DMS 273 (cell line): ENCODE results near the gene MS4A3.
"Not testable (repeated sequence)": the region's sequence is repeated elsewhere in the genome, so short reads cannot be mapped to it uniquely, and the experiment has no call there.

Source experiments
- DNase-seq: peaks from one replicate; lab custom pipeline; 2025; ENCODE audit not compliant: unreplicated experiment; lab: John Stamatoyannopoulos, UW

The MS4A3 gene

DNA sequence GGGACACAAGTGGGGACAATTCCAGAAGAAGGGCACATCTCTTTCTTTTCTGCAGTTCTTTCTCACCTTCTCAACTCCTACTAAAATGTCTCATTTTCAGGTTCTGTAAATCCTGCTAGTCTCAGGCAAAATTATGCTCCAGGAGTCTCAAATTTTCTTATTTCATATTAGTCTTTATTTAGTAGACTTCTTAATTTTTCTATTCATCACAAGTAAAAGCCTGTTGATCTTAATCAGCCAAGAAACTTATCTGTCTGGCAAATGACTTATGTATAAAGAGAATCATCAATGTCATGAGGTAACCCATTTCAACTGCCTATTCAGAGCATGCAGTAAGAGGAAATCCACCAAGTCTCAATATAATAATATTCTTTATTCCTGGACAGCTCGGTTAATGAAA, 31.9 kb downstream of the MS4A3 start, which contains the start of gene MS4A2:
Gene MS4A2, plus strand, starts transcription at position 301 of the 400 bp plus-strand sequence. CDS start 102 bp downstream, outside the sequence.
- no peak for DNase-seq

DNA sequence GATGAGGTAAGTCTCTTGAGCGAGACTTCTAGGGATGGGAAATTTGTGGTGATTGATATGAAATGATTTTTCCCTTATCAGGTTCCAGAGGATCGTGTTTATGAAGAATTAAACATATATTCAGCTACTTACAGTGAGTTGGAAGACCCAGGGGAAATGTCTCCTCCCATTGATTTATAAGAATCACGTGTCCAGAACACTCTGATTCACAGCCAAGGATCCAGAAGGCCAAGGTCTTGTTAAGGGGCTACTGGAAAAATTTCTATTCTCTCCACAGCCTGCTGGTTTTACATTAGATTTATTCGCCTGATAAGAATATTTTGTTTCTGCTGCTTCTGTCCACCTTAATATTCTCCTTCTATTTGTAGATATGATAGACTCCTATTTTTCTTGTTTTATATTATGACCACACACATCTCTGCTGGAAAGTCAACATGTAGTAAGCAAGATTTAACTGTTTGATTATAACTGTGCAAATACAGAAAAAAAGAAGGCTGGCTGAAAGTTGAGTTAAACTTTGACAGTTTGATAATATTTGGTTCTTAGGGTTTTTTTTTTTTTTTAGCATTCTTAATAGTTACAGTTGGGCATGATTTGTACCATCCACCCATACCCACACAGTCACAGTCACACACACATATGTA, 39.1 kb downstream of the MS4A3 start:
- DNase-seq: no peak

DNA sequence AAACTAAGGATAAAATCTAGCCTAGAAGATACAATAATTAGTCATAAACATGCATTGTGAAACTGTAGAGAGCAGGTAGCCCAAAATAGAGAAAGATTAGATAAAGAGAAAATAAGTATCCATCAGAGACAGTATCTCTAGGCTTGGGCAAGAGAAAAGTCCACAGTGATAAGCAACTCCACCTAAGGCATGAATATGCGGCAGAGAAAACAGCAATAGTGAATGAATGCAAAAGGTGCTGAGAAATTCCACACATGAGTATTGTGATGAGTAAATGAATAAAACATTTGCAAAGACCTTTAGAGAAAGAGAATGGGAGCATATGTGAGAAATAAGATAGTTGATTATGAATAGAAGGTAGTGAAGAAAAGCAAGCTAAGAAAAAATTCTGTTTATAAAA, 40.7 kb downstream of the MS4A3 start:
- no peak for DNase-seq

DNA sequence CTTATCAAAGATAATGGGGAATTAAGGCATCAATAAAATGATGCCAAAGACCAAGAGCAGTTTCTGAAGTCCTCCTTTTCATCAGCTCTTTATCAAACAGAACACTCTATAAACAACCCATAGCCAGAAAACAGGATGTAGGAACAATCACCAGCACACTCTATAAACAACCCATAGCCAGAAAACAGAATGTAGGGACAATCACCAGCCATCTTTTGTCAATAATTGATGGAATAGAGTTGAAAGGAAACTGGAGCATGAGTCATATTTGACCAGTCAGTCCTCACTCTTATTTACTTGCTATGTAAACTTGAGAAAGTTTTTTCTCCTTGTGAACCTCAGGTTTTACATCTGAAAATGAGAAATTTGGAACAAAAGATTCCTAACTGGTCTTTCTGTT, 42.0 kb downstream of the MS4A3 start:
- no peak for DNase-seq

DNA sequence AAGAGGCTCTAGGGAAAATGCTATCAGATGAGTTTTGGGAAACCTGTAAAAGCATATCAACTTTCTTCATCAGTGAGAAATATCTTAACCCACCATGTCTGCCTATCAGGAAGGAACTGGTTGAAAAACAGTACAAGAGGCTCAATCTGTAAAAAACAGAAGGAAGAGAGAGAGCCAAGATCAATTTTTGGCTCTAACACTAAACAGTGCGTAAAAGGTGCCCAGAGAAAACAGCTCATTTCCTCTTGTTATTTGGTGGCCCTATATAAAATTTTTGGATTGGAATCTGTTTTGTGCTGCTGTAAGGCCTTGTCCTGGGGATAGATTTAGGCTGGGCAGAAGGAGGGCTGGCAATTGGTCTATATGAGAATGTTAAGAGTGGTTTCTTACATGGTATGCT, 44.1 kb downstream of the MS4A3 start:
- no peak for DNase-seq

DNA sequence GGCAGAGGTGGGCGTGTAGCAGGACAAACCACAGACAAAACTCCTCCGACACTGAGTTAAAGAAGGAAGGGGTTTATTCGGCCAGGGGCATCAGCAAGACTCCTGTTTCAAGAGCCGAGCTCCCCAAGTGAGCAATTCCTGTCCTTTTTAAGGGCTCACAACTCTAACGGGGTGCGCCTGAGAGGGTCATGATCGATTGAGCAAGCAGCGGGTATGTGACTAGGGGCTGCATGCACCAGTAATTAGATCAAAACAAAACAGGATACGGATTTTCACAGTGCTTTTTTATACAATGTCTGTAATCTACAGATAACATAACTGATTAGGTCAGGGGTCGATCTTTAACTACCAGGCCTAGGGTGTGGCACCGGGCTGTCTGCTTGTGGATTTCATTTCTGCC, 44.9 kb downstream of the MS4A3 start:
- DNase-seq: not testable (repeated sequence)

DNA sequence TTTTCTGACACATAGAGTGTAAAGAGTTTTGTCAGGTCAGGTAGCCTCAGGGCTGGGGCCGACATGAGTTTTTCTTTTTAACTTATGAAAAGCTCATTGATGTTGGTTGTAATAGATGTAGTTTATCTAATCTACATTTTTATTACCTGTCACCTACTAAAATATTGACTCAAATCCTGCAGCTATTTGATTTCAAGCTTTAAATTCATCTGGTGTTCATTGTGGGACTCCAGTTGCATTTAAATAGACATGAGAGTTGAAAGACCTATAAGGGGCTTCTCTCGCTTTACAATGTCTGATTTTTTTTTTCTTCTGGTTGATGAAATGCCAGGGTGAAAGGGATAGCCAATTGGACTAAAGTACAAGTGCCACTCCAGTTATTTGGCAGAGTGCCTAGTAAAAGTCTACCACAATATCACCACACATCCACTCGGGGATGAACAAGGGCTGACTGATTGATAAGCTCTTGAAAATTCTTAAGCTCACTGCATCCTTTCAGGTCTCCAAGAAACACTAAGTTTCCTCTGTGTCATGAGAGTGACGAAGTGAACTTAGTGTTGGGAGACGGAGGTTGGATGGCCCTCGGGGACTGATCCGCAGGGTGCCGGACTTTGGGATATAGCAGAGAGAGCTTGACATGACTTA, 48.1 kb downstream of the MS4A3 start:
- not testable (repeated sequence) for DNase-seq

DNA sequence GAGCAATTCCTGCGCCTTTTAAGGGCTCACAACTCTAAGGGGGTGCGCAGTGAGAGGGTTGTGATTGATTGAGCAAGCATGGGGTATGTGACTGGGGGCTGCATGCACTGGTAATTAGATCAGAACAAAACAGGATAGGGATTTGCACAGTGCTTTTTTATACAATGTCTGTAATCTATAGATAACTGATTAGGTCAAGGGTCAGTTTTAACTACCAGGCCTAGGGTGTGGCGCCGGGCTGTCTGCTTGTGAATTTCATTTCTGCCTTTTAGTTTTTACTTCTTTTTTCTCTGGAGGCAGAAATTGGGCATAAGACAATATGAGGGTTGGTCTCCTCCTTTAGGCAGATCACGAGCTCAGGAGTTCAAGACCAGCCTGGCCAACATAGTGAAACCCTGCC, 52.2 kb downstream of the MS4A3 start:
- not testable (repeated sequence) for DNase-seq

DNA sequence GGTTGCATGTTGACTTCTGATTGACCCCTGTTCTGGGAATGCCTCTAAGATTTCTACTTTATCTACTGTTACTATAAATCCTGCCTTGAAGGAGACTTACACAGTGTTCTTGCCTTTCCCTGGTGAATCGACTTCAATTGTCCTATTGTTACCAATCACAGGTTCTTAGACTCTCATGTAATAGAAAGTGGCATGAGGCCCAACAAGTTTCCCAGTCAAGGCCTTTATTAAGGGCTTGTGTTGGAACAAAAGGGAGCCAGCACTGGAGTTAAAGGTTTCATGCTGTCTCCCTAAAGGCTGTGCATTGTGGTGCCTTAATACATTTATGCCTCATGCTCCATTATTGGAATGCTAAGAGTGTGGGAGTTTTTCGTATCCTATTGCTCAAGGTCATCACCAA, 55.3 kb downstream of the MS4A3 start:
- no peak for DNase-seq

DNA sequence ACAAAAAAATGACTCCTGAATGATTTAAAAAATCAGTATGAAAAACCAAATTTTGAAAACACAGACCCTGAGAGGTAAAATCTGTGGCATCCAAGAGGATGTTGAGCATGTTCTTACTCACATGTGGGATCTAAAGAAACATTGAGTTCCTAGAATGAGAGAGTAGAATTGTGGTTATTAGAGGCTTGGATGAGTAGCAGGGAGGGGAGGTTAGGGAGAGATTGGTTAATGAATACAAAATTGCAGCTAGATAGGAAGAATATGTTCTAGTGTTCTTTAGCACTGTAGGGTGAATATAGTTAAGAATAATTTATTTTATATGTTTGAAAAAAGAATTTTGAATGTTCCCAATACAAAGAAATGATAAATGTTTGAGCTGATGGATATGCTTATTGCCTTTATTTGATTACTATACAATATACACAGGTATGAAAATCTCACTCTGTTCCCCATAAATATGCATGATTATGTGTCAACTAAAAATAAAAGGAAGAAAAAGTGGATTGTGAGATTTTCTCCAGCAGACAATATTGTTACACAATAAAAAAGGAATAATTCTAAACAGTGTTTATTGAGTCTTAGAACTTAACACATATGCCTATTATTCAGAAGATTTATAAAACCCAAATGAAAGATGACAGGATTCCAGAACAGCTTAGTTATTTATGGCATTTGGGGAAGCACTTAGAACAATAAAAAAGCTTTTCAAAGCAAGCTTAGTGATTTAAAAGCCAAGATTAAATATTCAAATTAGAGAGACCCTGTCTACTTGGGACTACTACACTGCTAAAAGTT, 60.7 kb downstream of the MS4A3 start:
- no peak for DNase-seq

DNA sequence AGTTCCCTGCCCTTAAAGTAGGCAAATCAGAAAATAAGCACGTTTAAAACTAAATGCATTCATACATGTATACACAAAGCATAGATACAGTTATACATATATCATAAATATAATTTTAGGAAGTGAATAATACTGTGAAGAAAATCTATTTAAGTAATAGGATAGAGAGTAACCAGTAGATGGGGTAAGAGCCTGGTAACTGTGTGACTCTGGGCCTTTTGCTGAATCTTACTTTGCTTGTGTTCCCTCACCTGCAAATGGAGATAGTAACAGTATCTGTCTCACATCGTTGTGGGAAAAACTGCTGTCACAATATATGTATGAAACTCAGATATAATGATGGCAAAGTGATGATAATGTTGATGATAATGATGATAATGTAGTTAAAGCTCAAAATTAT, 61.9 kb downstream of the MS4A3 start:
- DNase-seq: no peak

DNA sequence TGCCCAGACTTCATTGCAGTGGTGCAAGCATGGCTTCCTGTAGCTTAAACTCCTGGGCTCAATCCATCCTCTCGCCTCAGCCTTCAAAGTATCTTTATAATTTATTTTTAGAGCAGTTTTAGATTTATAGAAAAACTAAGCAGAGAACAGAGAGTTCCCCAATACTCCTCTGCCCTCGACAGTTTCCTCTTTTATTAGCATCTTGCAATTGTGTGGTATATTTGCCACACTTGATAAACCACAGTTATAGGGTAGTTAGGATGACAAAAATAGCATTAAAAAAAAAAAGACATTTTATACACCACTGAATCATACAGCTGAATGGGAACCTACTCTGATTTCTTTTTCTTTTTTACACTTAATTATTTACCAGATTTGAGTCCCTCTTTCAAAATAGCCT, 63.2 kb downstream of the MS4A3 start:
- no peak for DNase-seq
